Erythroblast (primary cell): ENCODE measurements around the gene BCL2L2.

Experiments used
- GATA1 ChIP-seq: IDR thresholded peaks from 2 replicates; pipeline ENCODE4 v1.6.1; 2011; ENCODE audit warnings: low read depth, mild to moderate bottlenecking, control low read depth, low read length, moderate library complexity
- POLR2A ChIP-seq: IDR thresholded peaks from 2 replicates; pipeline ENCODE4 v1.6.1; 2011; ENCODE audit warnings: mild to moderate bottlenecking, low read length

- TF ChIP-seq POLR2A (peak; percentile 36), GATA1 (no peak)
These were observed 11.7 kb upstream of the BCL2L2 start for GRCh38 chr14:23294734-23295561.
